PC-3 (cell line): Measurements from ENCODE around the gene MTHFD1L. TPM values are rescaled to one million over a fixed set of nuclear protein-coding genes. Genes with fewer than 3 reads are reported as not detected.

Experiments
- ATAC-seq: fragments of 200-7000 bp; cut with Tn5 transposase; 2 replicates; pipeline ENCODE4 v1.9.1; 2020; ENCODE audit warnings: mild to moderate bottlenecking, moderate library complexity
- BruUV-seq: library from RNA; stranded (reverse); fragments of 400-500 nt; replicated peaks from 2 replicates; lab custom pipeline; 2021; lab: Mats Ljungman, UMichigan
- CTCF ChIA-PET: fragments of 300-600 bp; sonication (Branson Sonifier 250); formaldehyde crosslinking; loops from one replicate; lab custom pipeline; 2022; ENCODE audit warnings: antibody characterized with exemption; lab: Charles Lee
- POLR2A ChIA-PET: fragments of 300-600 bp; sonication (Branson Sonifier 250); formaldehyde crosslinking; loops from one replicate; lab custom pipeline; 2022; ENCODE audit warnings: antibody characterized with exemption; ENCODE audit not compliant: unreplicated experiment; lab: Charles Lee
- DNase-seq: peaks from one replicate; pipeline ENCODE4 v3.0.0-alpha.2; 2015
- H2AFZ ChIP-seq: fragments of 300-600 bp; sonication (generic); 2 replicates; pipeline ENCODE4 v1.6.0; 2016; ENCODE audit warnings: antibody characterized with exemption, low read length
- H3F3A ChIP-seq: fragments of 300-600 bp; sonication (generic); one replicate; pipeline ENCODE4 v1.6.0; 2017; ENCODE audit warnings: antibody characterized with exemption, low read length, control low read depth, mild to moderate bottlenecking; ENCODE audit not compliant: unreplicated experiment
- H3K27ac ChIP-seq: fragments of 300-600 bp; sonication (generic); 2 replicates; pipeline ENCODE4 v1.5.1; 2016; ENCODE audit warnings: mild to moderate bottlenecking, low read length
- H3K27me3 ChIP-seq: fragments of 300-600 bp; sonication (generic); 2 replicates; pipeline ENCODE4 v1.6.1; 2016; ENCODE audit warnings: low read length, mixed read lengths
- H3K36me3 ChIP-seq: fragments of 300-600 bp; sonication (generic); 2 replicates; pipeline ENCODE4 v1.6.1; 2016; ENCODE audit warnings: low read depth, mixed run types, low read length, mixed read lengths
- H3K4me1 ChIP-seq: fragments of 300-600 bp; sonication (generic); 2 replicates; pipeline ENCODE4 v1.5.1; 2016; ENCODE audit warnings: low read length; ENCODE audit not compliant: insufficient read depth
- H3K4me2 ChIP-seq: fragments of 300-600 bp; sonication (generic); 2 replicates; pipeline ENCODE4 v1.6.0; 2016; ENCODE audit warnings: low read length
- H3K4me3 ChIP-seq: fragments of 300-600 bp; sonication (generic); 2 replicates; pipeline ENCODE4 v1.5.1; 2016; ENCODE audit warnings: mild to moderate bottlenecking, low read length, mixed read lengths
- H3K79me2 ChIP-seq: fragments of 300-600 bp; sonication (generic); 2 replicates; pipeline ENCODE4 v1.6.1; 2017; ENCODE audit warnings: low read length, mixed read lengths
- H3K9ac ChIP-seq: fragments of 300-600 bp; sonication (generic); 2 replicates; pipeline ENCODE4 v1.6.0; 2016; ENCODE audit warnings: mild to moderate bottlenecking, low read length
- H3K9me2 ChIP-seq: fragments of 300-600 bp; sonication (generic); replicated peaks from 2 replicates; pipeline ENCODE4 v1.6.1; 2016; ENCODE audit warnings: mixed run types, low read length, mixed read lengths
- H3K9me3 ChIP-seq: fragments of 300-600 bp; sonication (generic); 2 replicates; pipeline ENCODE4 v1.6.1; 2016; ENCODE audit warnings: low read length, mixed read lengths
- H4K20me1 ChIP-seq: fragments of 300-600 bp; sonication (generic); 2 replicates; pipeline ENCODE4 v1.6.1; 2016; ENCODE audit warnings: low read length, mixed read lengths
- CTCF ChIP-seq: fragments of 300-600 bp; sonication (generic); conservative IDR thresholded peaks from 2 replicates; pipeline ENCODE4 v1.5.1; 2017; ENCODE audit warnings: antibody characterized with exemption, low read depth, mild to moderate bottlenecking, low read length
- EZH2 ChIP-seq: fragments of 300-600 bp; sonication (generic); IDR thresholded peaks from one replicate; pipeline ENCODE4 v1.6.1; 2017; ENCODE audit warnings: antibody characterized with exemption, mild to moderate bottlenecking, low read length; ENCODE audit not compliant: unreplicated experiment
- EZH2phosphoT487 ChIP-seq: fragments of 300-600 bp; sonication (generic); IDR thresholded peaks from 2 replicates; pipeline ENCODE4 v1.6.1; 2018; ENCODE audit warnings: mild to moderate bottlenecking, antibody characterized with exemption, low read length, borderline replicate concordance
- intact Hi-C: fragments of 100-400 bp; cut with micrococcal nuclease; formaldehyde crosslinking; loops from 2 replicates; pipeline ENCODE4 v1.9.0; 2023
- total RNA-seq: library from RNA; depleted of rRNA; stranded (reverse); fragments of >200 nt; gene quantifications from 2 replicates; pipeline ENCODE4 v1.2.3, GENCODE V29; 2014

The MTHFD1L gene
- total RNA-seq, 1 experiment from 2014 or later = 11.9 TPM

DNA sequence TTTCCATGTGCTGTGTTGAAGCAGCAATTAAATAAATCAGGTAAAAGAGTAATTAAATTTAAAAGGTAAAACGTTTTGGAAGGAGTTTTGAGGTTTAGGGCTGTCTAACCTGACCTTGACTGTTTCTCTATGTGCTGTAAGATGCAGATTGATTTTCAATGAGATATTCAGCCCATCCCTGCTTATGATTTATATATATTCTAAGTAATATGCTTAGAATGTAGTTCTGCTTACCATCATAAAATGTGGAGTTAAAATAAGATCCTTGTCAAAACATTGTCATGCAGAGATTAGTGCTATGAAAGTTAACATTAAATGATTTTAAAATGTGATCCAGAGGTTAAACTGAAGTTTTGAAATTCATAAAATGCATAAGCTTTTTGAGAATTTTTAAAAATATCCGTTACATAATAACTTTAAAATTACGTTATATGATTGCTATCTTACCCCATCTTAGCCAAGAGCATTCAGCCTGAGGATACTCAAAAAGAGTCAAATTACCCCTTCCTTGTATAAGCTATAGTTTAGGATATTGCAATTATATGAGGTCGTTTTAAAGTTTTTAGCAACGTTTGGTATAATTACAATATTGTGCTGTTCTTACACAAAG lies 122.5 kb downstream of the MTHFD1L start:
- no peak overlapping the region for H3K4me3 ChIP-seq
- no peaks in the 10 kb centered on the region for H3F3A ChIP-seq
- no peaks in the 10 kb centered on the region for H4K20me1 ChIP-seq
- H3K27ac ChIP-seq = no peak overlapping the region
- no peak overlapping the region for H3K9ac ChIP-seq
- DNase-seq (no peak), ATAC-seq (no peak)
- no peak overlapping the region for H2AFZ ChIP-seq
- ChIA-PET POLR2A (no interaction called here), CTCF (no interaction called here)
- H3K9me3 ChIP-seq = no peaks in the 10 kb centered on the region
- H3K79me2 ChIP-seq = no peaks in the 10 kb centered on the region
- peaks cover 10% of the 10 kb centered on the region for H3K4me1 ChIP-seq
- H3K27me3 ChIP-seq = no peaks in the 10 kb centered on the region
- H3K4me2 ChIP-seq = no peak overlapping the region
- BruUV-seq = no TSS peak
- TF ChIP-seq EZH2 (no peak), EZH2phosphoT487 (no peak), CTCF (no peak)
- H3K36me3 ChIP-seq = 0 out of 2 replicates have a peak, but pooled peaks cover 2% of the 10 kb centered on the region
- H3K9me2 ChIP-seq = no peaks in the 10 kb centered on the region
- intact Hi-C loops = no loop called here

DNA sequence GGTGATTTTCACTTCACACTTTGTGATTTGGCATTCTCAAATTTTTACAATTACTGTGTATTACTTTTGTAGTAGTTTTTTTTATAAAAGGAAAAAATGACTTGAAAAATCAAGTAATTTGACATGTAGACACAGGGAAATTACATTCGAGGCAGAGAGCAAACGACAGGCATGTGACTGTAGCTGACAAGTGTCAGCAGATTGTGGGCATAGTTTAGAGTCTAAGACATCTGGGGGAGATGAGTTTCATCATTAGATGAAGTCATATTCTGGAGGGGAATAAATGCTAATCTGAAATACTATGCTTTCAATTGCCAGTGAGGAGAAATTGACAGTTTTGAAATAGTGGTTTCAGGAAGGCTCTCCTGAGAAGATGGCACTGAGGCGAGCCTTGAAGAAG lies 126.0 kb downstream of the MTHFD1L start:
- no peaks in the 10 kb centered on the region for H3K9me2 ChIP-seq
- H3K9ac ChIP-seq = no peak overlapping the region
- DNase-seq (no peak), ATAC-seq (no peak)
- H4K20me1 ChIP-seq = no peaks in the 10 kb centered on the region
- peaks cover 10% of the 10 kb centered on the region for H3K4me1 ChIP-seq
- BruUV-seq = no TSS peak
- ChIA-PET POLR2A (no interaction called here), CTCF (no interaction called here)
- H3K27ac ChIP-seq = no peak overlapping the region
- H3K79me2 ChIP-seq = no peaks in the 10 kb centered on the region
- no peaks in the 10 kb centered on the region for H3K27me3 ChIP-seq
- H2AFZ ChIP-seq = no peak overlapping the region
- H3F3A ChIP-seq = no peaks in the 10 kb centered on the region
- intact Hi-C loops = no loop called here
- no peak overlapping the region for H3K4me2 ChIP-seq
- TF ChIP-seq EZH2 (no peak), EZH2phosphoT487 (no peak), CTCF (no peak)
- no peaks in the 10 kb centered on the region for H3K9me3 ChIP-seq
- H3K4me3 ChIP-seq = no peak overlapping the region
- H3K36me3 ChIP-seq = peaks cover 4% of the 10 kb centered on the region; the same call in 1 of the 2 replicates

GRCh38 chr6:150992262-150992661 lies 126.8 kb downstream of the MTHFD1L start:
- intact Hi-C loops = no loop called here
- H3F3A ChIP-seq = no peaks in the 10 kb centered on the region
- no peaks in the 10 kb centered on the region for H3K9me2 ChIP-seq
- ChIA-PET POLR2A (no interaction called here), CTCF (no interaction called here)
- H3K4me2 ChIP-seq = no peak overlapping the region
- H3K36me3 ChIP-seq = peaks cover 4% of the 10 kb centered on the region; the same call in 1 of the 2 replicates
- no peaks in the 10 kb centered on the region for H4K20me1 ChIP-seq
- peaks cover 4% of the 10 kb centered on the region for H3K4me1 ChIP-seq
- no peak overlapping the region for H3K9ac ChIP-seq
- no peaks in the 10 kb centered on the region for H3K79me2 ChIP-seq
- no peak for ATAC-seq
- H3K27me3 ChIP-seq = no peaks in the 10 kb centered on the region
- no peak overlapping the region for H3K4me3 ChIP-seq
- H2AFZ ChIP-seq = no peak overlapping the region
- no peak for TF ChIP-seq EZH2phosphoT487
- no peak for TF ChIP-seq CTCF
- TF ChIP-seq EZH2 = no peak
- no TSS peak for BruUV-seq
- H3K27ac ChIP-seq = peak overlapping the region; percentile 9; the same call in 1 of the 2 replicates
- H3K9me3 ChIP-seq = no peaks in the 10 kb centered on the region
- no peak for DNase-seq
